ENCODE measurements around the gene ACSL3. TPM values are rescaled to one million over a fixed set of nuclear protein-coding genes. Genes with fewer than 3 reads are reported as not detected.

Gene ACSL3
- total RNA-seq, 1 experiment from 2014 or later = 236 TPM

DNA sequence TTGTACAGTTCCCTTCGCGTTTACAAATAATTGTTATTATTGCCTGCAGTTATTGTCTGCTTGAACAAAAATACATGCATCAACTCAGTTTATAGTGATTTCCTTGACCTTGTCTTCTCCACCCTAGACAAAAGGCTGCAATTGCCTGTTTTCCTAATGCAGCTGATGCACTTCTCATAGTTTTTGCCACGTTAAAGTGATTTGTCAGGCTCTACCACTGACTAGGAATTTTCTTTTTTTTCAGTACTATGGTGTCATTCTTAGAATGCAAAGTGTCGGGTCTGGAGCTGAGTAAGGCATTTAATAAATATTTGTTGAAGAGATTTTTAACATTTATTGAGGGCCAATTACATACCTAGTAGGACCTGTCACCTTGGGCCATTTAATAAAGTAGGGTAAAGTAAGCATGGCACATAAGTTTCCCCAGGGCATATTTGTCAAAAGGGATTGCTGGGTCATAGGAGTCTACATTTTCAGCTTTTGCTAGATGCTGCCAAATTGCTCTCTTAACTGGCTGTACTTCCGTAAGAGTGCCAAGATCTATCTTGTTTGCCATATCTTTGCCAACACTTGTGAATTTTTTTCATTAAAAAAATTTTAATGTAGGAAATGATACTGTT is 24.1 kb downstream of the ACSL3 start:
- H3K4me2 ChIP-seq (ENCODE audit: low read length) = peak overlapping the region; percentile 17
- POLR2A ChIA-PET (ENCODE audit: unreplicated experiment) = no interaction called here
- H3K9me2 ChIP-seq (replicated peaks; ENCODE audit: low read length) = no peaks in the 10 kb centered on the region
- peaks cover 95% of the 10 kb centered on the region for H4K20me1 ChIP-seq (ENCODE audit: low read length)
- H3F3A ChIP-seq (ENCODE audit: low read length, unreplicated experiment) = no peaks in the 10 kb centered on the region
- H3K9me3 ChIP-seq (ENCODE audit: low read length) = no peaks in the 10 kb centered on the region
- no peak overlapping the region for H2AFZ ChIP-seq (ENCODE audit: low read length)
- peaks cover 99% of the 10 kb centered on the region for H3K79me2 ChIP-seq (ENCODE audit: low read length)
- BruUV-seq (replicated peaks) = no TSS peak
- H3K4me1 ChIP-seq (ENCODE audit: insufficient read depth, low read length) = peaks cover 54% of the 10 kb centered on the region
- CTCF ChIA-PET = interaction anchor here (0.7 kb wide), 1 partner anchor 18 kb away, joined by 3 read pairs; no protein-coding TSS in a partner anchor
- no peak overlapping the region for H3K27ac ChIP-seq (ENCODE audit: low read length)
- peak; percentile 86 for ATAC-seq
- H3K9ac ChIP-seq (ENCODE audit: low read length) = no peak overlapping the region
- 0 out of 2 replicates have a peak overlapping the region, but pooled peaks have one; percentile 17 for H3K4me3 ChIP-seq (ENCODE audit: low read length)
- DNase-seq = peak; percentile 71
- peaks cover 17% of the 10 kb centered on the region; the same call in 1 of the 2 replicates for H3K36me3 ChIP-seq (ENCODE audit: low read depth, low read length)
- H3K27me3 ChIP-seq (ENCODE audit: low read length) = no peaks in the 10 kb centered on the region
- TF ChIP-seq EZH2phosphoT487 (IDR thresholded peaks at IDR 0.05; ENCODE audit: borderline replicate concordance, low read length) (no peak), EZH2 (IDR thresholded peaks at IDR 0.05; ENCODE audit: low read length, unreplicated experiment) (no peak)
- TF ChIP-seq, protein P1, sequence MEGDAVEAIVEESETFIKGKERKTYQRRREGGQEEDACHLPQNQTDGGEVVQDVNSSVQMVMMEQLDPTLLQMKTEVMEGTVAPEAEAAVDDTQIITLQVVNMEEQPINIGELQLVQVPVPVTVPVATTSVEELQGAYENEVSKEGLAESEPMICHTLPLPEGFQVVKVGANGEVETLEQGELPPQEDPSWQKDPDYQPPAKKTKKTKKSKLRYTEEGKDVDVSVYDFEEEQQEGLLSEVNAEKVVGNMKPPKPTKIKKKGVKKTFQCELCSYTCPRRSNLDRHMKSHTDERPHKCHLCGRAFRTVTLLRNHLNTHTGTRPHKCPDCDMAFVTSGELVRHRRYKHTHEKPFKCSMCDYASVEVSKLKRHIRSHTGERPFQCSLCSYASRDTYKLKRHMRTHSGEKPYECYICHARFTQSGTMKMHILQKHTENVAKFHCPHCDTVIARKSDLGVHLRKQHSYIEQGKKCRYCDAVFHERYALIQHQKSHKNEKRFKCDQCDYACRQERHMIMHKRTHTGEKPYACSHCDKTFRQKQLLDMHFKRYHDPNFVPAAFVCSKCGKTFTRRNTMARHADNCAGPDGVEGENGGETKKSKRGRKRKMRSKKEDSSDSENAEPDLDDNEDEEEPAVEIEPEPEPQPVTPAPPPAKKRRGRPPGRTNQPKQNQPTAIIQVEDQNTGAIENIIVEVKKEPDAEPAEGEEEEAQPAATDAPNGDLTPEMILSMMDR (conservative IDR thresholded peaks at IDR 0.05; ENCODE audit: low read depth, low read length) = no peak
- intact Hi-C loops (cut with micrococcal nuclease) = loop anchor here (5.0 kb wide), 1 partner anchor 88 kb away; no protein-coding TSS in a partner anchor

DNA sequence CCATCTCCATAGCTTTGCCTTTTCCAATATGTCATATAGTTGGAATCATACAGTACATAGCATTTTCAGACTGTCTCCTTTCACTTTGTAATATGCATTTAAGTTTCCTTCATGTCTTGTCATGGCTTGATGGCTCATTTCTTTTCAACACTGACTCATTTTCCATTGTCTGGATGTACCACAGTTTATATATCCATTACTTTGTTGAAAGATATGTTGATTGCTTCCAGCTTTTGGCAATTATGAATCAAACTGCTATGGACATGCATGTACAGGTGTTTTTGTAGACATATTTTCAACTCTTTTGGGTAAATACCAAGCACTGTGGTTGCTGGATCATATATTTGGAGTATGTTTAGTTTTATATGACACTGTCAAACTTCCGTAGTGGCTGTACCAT is 26.3 kb downstream of the ACSL3 start:
- no peak for TF ChIP-seq EZH2 (IDR thresholded peaks at IDR 0.05; ENCODE audit: low read length, unreplicated experiment)
- TF ChIP-seq, protein P1 (conservative IDR thresholded peaks at IDR 0.05; ENCODE audit: low read depth, low read length) = no peak
- TF ChIP-seq EZH2phosphoT487 (IDR thresholded peaks at IDR 0.05; ENCODE audit: borderline replicate concordance, low read length) = no peak
- Histone ChIP-seq H3K4me2 (ENCODE audit: low read length) (no peak overlapping the region), H3K9me2 (replicated peaks; ENCODE audit: low read length) (no peaks in the 10 kb centered on the region), H3K4me1 (ENCODE audit: insufficient read depth, low read length) (peaks cover 54% of the 10 kb centered on the region), H2AFZ (ENCODE audit: low read length) (no peak overlapping the region), H3K27ac (ENCODE audit: low read length) (no peak overlapping the region), H4K20me1 (ENCODE audit: low read length) (peaks cover 96% of the 10 kb centered on the region), H3K4me3 (ENCODE audit: low read length) (no peak overlapping the region), H3K79me2 (ENCODE audit: low read length) (peaks cover 99% of the 10 kb centered on the region), H3K36me3 (ENCODE audit: low read depth, low read length) (peaks cover 29% of the 10 kb centered on the region), H3F3A (ENCODE audit: low read length, unreplicated experiment) (no peaks in the 10 kb centered on the region), H3K9me3 (ENCODE audit: low read length) (no peaks in the 10 kb centered on the region), H3K9ac (ENCODE audit: low read length) (no peak overlapping the region), H3K27me3 (ENCODE audit: low read length) (no peaks in the 10 kb centered on the region)
- CTCF ChIA-PET = no interaction called here
- intact Hi-C loops (cut with micrococcal nuclease) = no loop called here
- POLR2A ChIA-PET (ENCODE audit: unreplicated experiment) = no interaction called here
- ATAC-seq (no peak), DNase-seq (peak; percentile 42)
- no TSS peak for BruUV-seq (replicated peaks)

DNA sequence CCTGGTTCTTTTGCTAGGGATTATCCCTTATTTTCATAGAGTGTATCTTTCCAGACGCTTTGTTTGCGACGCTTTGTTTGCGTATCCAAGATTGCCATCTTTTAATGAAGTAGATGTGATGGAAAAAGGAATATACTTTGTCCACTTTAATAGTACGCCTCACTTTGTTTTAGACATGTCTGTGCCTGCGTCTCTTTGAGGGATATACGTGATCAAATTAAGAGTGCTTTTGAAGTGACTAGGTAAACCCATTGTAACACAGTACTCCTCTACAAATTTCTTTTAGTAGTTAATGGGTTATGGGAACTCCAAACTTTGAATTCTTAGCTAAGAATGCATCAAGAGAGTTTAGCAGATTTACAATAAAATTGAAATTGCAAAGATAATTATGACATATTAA is 27.9 kb downstream of the ACSL3 start:
- intact Hi-C loops (cut with micrococcal nuclease) = no loop called here
- Histone ChIP-seq H3K36me3 (ENCODE audit: low read depth, low read length) (peaks cover 30% of the 10 kb centered on the region), H3K9me2 (replicated peaks; ENCODE audit: low read length) (no peaks in the 10 kb centered on the region), H3F3A (ENCODE audit: low read length, unreplicated experiment) (no peaks in the 10 kb centered on the region), H4K20me1 (ENCODE audit: low read length) (peaks cover 96% of the 10 kb centered on the region), H3K4me1 (ENCODE audit: insufficient read depth, low read length) (peaks cover 38% of the 10 kb centered on the region), H3K27me3 (ENCODE audit: low read length) (no peaks in the 10 kb centered on the region), H3K4me3 (ENCODE audit: low read length) (no peak overlapping the region), H3K9ac (ENCODE audit: low read length) (no peak overlapping the region), H3K27ac (ENCODE audit: low read length) (no peak overlapping the region), H3K4me2 (ENCODE audit: low read length) (no peak overlapping the region), H3K79me2 (ENCODE audit: low read length) (peaks cover 99% of the 10 kb centered on the region), H3K9me3 (ENCODE audit: low read length) (no peaks in the 10 kb centered on the region), H2AFZ (ENCODE audit: low read length) (no peak overlapping the region)
- CTCF ChIA-PET = no interaction called here
- no peak for DNase-seq
- TF ChIP-seq EZH2phosphoT487 (IDR thresholded peaks at IDR 0.05; ENCODE audit: borderline replicate concordance, low read length) (no peak), EZH2 (IDR thresholded peaks at IDR 0.05; ENCODE audit: low read length, unreplicated experiment) (no peak)
- TF ChIP-seq, protein P1 (conservative IDR thresholded peaks at IDR 0.05; ENCODE audit: low read depth, low read length) = no peak
- no TSS peak for BruUV-seq (replicated peaks)
- ATAC-seq = no peak
- POLR2A ChIA-PET (ENCODE audit: unreplicated experiment) = no interaction called here
